Measurements from ENCODE around the gene WAPL.

GRCh38 chr10:86440874-86441843 lies 80.4 kb downstream of the WAPL start:
- no peak for TF ChIP-seq CTCF (IDR thresholded peaks at IDR 0.05)
- no peak for TF ChIP-seq POLR2A (IDR thresholded peaks at IDR 0.05)

Data from right lobe of liver (tissue), 4 donors.